Adipocyte (in vitro differentiated cells): ENCODE results near the gene ZFR.
"Not testable (repeated sequence)": the region's sequence is repeated elsewhere in the genome, so short reads cannot be mapped to it uniquely, and the experiment has no call there.

ENCODE experiments used
- DNase-seq: peaks from one replicate; pipeline ENCODE4 v3.0.0-alpha.2; 2015; ENCODE audit warnings: low read depth
- H3K27me3 ChIP-seq: replicated peaks from 2 replicates; pipeline ENCODE4 v1.7.0; 2013; ENCODE audit warnings: mild to moderate bottlenecking, low read length, moderate library complexity; ENCODE audit not compliant: control insufficient read depth, insufficient read depth
- H3K36me3 ChIP-seq: 2 replicates; pipeline ENCODE4 v1.7.0; 2013; ENCODE audit warnings: low read length, mild to moderate bottlenecking, moderate library complexity; ENCODE audit not compliant: control insufficient read depth, insufficient read depth, severe bottlenecking
- H3K4me1 ChIP-seq: 2 replicates; pipeline ENCODE4 v1.7.0; 2013; ENCODE audit warnings: mild to moderate bottlenecking, low read length, moderate library complexity; ENCODE audit not compliant: control insufficient read depth, insufficient read depth
- H3K4me3 ChIP-seq: 2 replicates; pipeline ENCODE4 v1.7.0; 2013; ENCODE audit warnings: mild to moderate bottlenecking, low read length, moderate library complexity
- H3K9ac ChIP-seq: 2 replicates; pipeline ENCODE4 v1.7.0; 2013; ENCODE audit warnings: mild to moderate bottlenecking, low read length, moderate library complexity
- H3K9me3 ChIP-seq: 2 replicates; pipeline ENCODE4 v1.7.0; 2013; ENCODE audit warnings: mild to moderate bottlenecking, low read length, moderate library complexity; ENCODE audit not compliant: control insufficient read depth

The ZFR gene

GRCh38 chr5:32383065-32383464 is 61.5 kb downstream of the ZFR start:
- Histone ChIP-seq H3K27me3 (no peaks in the 10 kb centered on the region), H3K4me3 (no peak overlapping the region), H3K9me3 (no peaks in the 10 kb centered on the region), H3K9ac (no peak overlapping the region), H3K36me3 (peaks cover 83% of the 10 kb centered on the region), H3K4me1 (peaks cover 22% of the 10 kb centered on the region)
- no peak for DNase-seq

- H3K9ac ChIP-seq = no peak overlapping the region
- H3K4me1 ChIP-seq = peaks cover 4% of the 10 kb centered on the region
- H3K4me3 ChIP-seq = no peak overlapping the region
- peaks cover 77% of the 10 kb centered on the region for H3K36me3 ChIP-seq
- no peak for DNase-seq
- no peaks in the 10 kb centered on the region for H3K27me3 ChIP-seq
- no peaks in the 10 kb centered on the region for H3K9me3 ChIP-seq
Measured at GRCh38 chr5:32379421-32379820, 65.1 kb downstream of the ZFR start.

DNA sequence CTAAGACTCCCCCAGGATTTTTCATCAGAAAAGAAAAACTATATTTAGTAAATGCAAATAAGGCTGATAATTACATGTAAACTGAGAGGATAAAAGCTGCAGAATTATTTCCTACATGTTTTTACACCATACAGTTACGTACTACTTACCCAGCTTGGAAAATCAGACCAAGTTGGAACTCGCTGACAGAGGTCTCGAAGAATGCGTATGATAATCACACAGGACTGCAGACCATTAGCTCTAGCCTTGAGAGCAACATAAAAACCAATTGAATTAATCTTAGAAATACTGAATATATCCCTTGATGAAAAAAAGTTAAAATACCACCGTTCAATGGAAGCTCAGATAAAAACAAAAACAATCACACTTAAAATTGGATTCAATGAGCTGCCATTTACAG is 65.6 kb downstream of the ZFR start:
- Histone ChIP-seq H3K4me1 (peaks cover 4% of the 10 kb centered on the region), H3K27me3 (no peaks in the 10 kb centered on the region), H3K36me3 (peaks cover 75% of the 10 kb centered on the region), H3K4me3 (no peak overlapping the region), H3K9me3 (no peaks in the 10 kb centered on the region), H3K9ac (no peak overlapping the region)
- DNase-seq = no peak

- H3K9ac ChIP-seq = no peak overlapping the region
- H3K27me3 ChIP-seq = no peaks in the 10 kb centered on the region
- peaks cover 82% of the 10 kb centered on the region for H3K36me3 ChIP-seq
- no peak overlapping the region for H3K4me3 ChIP-seq
- DNase-seq = no peak
- peaks cover 10% of the 10 kb centered on the region for H3K4me1 ChIP-seq
- H3K9me3 ChIP-seq = no peaks in the 10 kb centered on the region
Measured at GRCh38 chr5:32369542-32370155, 74.9 kb downstream of the ZFR start.

DNA sequence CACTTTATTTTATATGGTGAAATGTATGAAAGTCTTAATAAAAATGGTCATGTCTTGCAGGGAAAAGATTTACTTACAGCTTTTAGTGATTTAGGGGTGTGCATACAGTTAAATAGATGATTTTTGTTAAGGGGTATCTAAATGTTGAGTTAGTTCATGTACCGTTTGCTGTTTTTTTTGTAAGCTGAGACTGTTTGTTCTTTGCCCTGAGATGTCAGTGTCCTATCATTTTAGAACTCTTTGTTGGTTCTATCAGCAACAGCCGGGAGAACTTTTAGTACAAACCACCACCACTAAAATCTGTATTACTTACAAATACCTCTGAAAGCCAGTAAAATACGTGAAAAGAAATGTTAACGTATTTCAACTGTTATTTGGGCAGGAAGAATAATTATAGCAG is 75.5 kb downstream of the ZFR start:
- H3K4me1 ChIP-seq = peaks cover 10% of the 10 kb centered on the region
- peaks cover 82% of the 10 kb centered on the region for H3K36me3 ChIP-seq
- no peaks in the 10 kb centered on the region for H3K27me3 ChIP-seq
- H3K4me3 ChIP-seq = no peak overlapping the region
- H3K9me3 ChIP-seq = no peaks in the 10 kb centered on the region
- H3K9ac ChIP-seq = no peak overlapping the region
- no peak for DNase-seq

DNA sequence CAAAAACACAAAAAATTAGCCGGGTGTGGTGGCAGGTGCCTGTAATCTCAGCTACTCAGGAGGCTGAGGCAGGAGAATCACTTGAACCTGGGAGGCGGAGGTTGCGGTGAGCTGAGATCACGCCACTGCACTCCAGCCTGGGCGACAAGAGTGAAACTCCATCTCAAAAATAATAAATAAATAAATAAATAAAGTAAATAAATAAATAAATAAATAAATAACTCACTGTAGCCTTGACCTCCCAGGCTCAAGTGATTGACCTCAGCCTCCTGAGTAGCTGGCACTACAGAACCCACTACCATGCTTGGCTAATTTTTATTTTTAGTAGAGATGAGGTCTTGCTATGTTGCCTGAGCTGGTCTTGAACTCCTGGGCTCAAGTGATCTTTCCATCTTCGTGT is 77.3 kb downstream of the ZFR start:
- Histone ChIP-seq H3K36me3 (peaks cover 82% of the 10 kb centered on the region), H3K4me1 (peaks cover 10% of the 10 kb centered on the region)
- not testable (repeated sequence) for DNase-seq, H3K4me3 ChIP-seq, H3K9ac ChIP-seq, H3K27me3 ChIP-seq, H3K9me3 ChIP-seq

- H3K9me3 ChIP-seq = no peaks in the 10 kb centered on the region
- no peak for DNase-seq
- no peaks in the 10 kb centered on the region for H3K27me3 ChIP-seq
- H3K9ac ChIP-seq = no peak overlapping the region
- no peak overlapping the region for H3K4me3 ChIP-seq
- peaks cover 8% of the 10 kb centered on the region for H3K4me1 ChIP-seq
- H3K36me3 ChIP-seq = peaks cover 78% of the 10 kb centered on the region
Measured at GRCh38 chr5:32365623-32366022, 78.9 kb downstream of the ZFR start.

DNA sequence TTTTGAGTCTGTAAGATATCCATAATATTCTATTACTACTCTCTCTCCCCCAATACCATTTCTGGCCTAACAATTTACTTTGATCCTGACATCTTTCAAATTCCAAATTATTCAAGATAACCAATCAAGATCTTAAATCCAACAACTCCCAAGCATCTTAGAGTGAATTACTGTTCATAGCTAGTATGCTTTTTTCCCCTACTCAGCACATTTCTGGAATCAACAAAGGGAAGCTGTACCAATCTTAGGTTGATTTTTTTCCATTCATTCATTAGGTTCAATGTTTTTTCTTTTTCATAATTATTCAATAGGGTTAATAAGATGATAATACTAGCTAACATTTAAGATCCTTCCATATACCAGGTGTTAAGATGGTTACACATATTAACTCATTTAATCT is 81.5 kb downstream of the ZFR start:
- DNase-seq = no peak
- Histone ChIP-seq H3K27me3 (no peaks in the 10 kb centered on the region), H3K4me1 (peaks cover 6% of the 10 kb centered on the region), H3K9me3 (no peaks in the 10 kb centered on the region), H3K36me3 (peaks cover 76% of the 10 kb centered on the region), H3K9ac (no peak overlapping the region), H3K4me3 (no peak overlapping the region)

DNA sequence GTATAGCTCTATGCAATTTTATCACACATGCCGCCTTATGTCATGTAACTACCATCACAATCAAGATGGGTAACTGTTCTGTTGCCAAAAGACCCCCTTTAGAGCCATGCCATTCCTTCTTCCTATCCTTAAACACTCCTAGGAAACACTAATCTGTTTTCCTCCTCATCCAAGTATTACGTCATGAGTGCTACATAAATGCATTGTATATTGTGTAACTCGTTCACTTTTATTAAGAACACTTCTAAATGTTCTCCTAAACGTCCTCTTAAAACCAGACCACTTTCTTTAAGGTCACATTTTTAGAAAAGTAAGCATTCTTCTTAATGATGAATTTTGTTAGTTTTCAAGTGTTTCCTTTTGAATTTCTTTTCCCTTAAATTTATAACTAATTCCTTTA is 82.0 kb downstream of the ZFR start:
- Histone ChIP-seq H3K36me3 (peaks cover 76% of the 10 kb centered on the region), H3K9me3 (no peaks in the 10 kb centered on the region), H3K27me3 (no peaks in the 10 kb centered on the region), H3K9ac (no peak overlapping the region), H3K4me1 (peaks cover 6% of the 10 kb centered on the region), H3K4me3 (no peak overlapping the region)
- DNase-seq = no peak

DNA sequence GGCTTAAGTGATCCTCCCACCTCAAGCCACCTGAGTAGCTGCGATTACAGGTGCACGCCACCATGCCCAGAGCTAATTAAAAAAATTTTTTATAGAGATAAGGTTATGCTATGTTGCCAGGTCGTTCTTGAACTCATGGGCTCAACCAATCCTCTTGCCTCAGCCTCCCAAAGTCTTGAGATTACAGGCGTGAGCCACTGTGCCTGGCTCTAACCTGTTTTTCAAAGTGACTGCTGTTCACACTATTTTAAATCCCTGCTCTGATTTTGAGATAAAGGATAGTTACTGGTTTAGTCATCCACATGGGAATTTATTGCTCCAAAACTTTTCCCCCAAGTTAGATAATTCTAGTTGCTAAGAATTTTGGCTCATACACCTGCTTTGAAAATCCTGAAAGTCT is 83.6 kb downstream of the ZFR start:
- Histone ChIP-seq H3K27me3 (no peaks in the 10 kb centered on the region), H3K36me3 (peaks cover 76% of the 10 kb centered on the region), H3K9ac (no peak overlapping the region), H3K4me1 (peaks cover 6% of the 10 kb centered on the region), H3K4me3 (no peak overlapping the region), H3K9me3 (no peaks in the 10 kb centered on the region)
- DNase-seq = no peak

DNA sequence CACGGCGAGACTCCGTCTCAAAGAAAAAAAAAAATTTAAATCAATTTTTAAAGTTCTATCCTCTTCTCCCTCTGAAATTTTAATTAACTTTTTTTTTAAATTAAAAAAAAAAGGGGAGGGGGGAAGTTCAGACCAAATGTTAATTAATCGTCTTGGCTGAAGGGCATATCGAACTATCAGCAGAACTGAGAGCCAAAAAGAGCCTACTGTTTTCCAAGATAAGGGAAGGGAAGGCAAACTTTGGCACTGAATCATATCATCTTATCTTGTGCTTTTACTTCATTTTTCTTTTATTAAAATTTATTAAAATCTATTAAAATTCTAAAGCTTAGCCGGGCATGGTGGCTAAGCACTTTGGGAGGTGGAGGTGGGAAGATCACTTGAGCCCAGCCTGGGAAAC is 85.9 kb downstream of the ZFR start:
- no peak for DNase-seq
- no peak overlapping the region for H3K9ac ChIP-seq
- peaks cover 88% of the 10 kb centered on the region for H3K36me3 ChIP-seq

GRCh38 chr5:32357658-32358057 is 86.9 kb downstream of the ZFR start:
- DNase-seq = no peak
- Histone ChIP-seq H3K9me3 (no peaks in the 10 kb centered on the region), H3K36me3 (peaks cover 84% of the 10 kb centered on the region), H3K27me3 (no peaks in the 10 kb centered on the region), H3K9ac (no peak overlapping the region), H3K4me3 (no peak overlapping the region), H3K4me1 (peaks cover 6% of the 10 kb centered on the region)

More for the DNA sequence above, 85.9 kb downstream of the ZFR start:
- Histone ChIP-seq H3K27me3 (no peaks in the 10 kb centered on the region), H3K4me1 (peaks cover 6% of the 10 kb centered on the region), H3K4me3 (no peak overlapping the region), H3K9me3 (no peaks in the 10 kb centered on the region)
